ENCODE results near the gene KCNMA1.
"Not testable (repeated sequence)": the region's sequence is repeated elsewhere in the genome, so short reads cannot be mapped to it uniquely, and the experiment has no call there.

The KCNMA1 gene

GRCh38 chr10:77603534-77603927, 34.1 kb downstream of the KCNMA1 start:
- DNase-seq, result peak; percentile 46

GRCh38 chr10:77602913-77603533, 34.6 kb downstream of the KCNMA1 start:
- DNase-seq, result peak; percentile 42

- no peak for DNase-seq
These were observed 35.2 kb downstream of the KCNMA1 start for GRCh38 chr10:77602231-77602912.

- DNase-seq, result no peak
These were observed 36.1 kb downstream of the KCNMA1 start for GRCh38 chr10:77601488-77601887.

- DNase-seq, result no peak
These were observed 37.0 kb downstream of the KCNMA1 start for GRCh38 chr10:77600640-77601039.

GRCh38 chr10:77599651-77600050, 38.0 kb downstream of the KCNMA1 start:
- no peak for DNase-seq

GRCh38 chr10:77598606-77599005, 39.0 kb downstream of the KCNMA1 start:
- no peak for DNase-seq

GRCh38 chr10:77597560-77597959, 40.0 kb downstream of the KCNMA1 start:
- DNase-seq, result no peak

GRCh38 chr10:77594471-77594783, 43.2 kb downstream of the KCNMA1 start:
- no peak for DNase-seq

GRCh38 chr10:77593771-77594470, 43.7 kb downstream of the KCNMA1 start:
- no peak for DNase-seq

GRCh38 chr10:77592946-77593636, 44.5 kb downstream of the KCNMA1 start:
- DNase-seq, result no peak

- no peak for DNase-seq
These were observed 45.1 kb downstream of the KCNMA1 start for GRCh38 chr10:77592510-77592909.

GRCh38 chr10:77591238-77591880, 46.2 kb downstream of the KCNMA1 start:
- DNase-seq, result no peak

GRCh38 chr10:77590344-77591237, 47.0 kb downstream of the KCNMA1 start:
- no peak for DNase-seq

- not testable (repeated sequence) for DNase-seq
These were observed 47.9 kb downstream of the KCNMA1 start for GRCh38 chr10:77589703-77590102.

- no peak for DNase-seq
These were observed 48.7 kb downstream of the KCNMA1 start for GRCh38 chr10:77588886-77589285.

GRCh38 chr10:77587416-77587790, 50.2 kb downstream of the KCNMA1 start:
- no peak for DNase-seq

GRCh38 chr10:77586719-77587415, 50.7 kb downstream of the KCNMA1 start:
- DNase-seq, result no peak

- no peak for DNase-seq
These were observed 52.7 kb downstream of the KCNMA1 start for GRCh38 chr10:77584938-77585337.

GRCh38 chr10:77583527-77583926, 54.1 kb downstream of the KCNMA1 start:
- DNase-seq, result no peak

GRCh38 chr10:77582710-77583115, 54.9 kb downstream of the KCNMA1 start:
- no peak for DNase-seq
